Panc1 (cell line): Measurements from ENCODE around the gene PLCG1. TPM values are rescaled to one million over a fixed set of nuclear protein-coding genes. Genes with fewer than 3 reads are reported as not detected.

Experiments
- ATAC-seq: fragments of 200-7000 bp; cut with Tn5 transposase; 2 replicates; pipeline ENCODE4 v1.9.1; 2020; ENCODE audit warnings: mild to moderate bottlenecking, moderate library complexity
- BruUV-seq: library from RNA; stranded (reverse); fragments of 400-500 nt; replicated peaks from 2 replicates; lab custom pipeline; 2021; lab: Mats Ljungman, UMichigan
- CTCF ChIA-PET: fragments of 300-600 bp; sonication (Branson Sonifier 250); formaldehyde crosslinking; loops from one replicate; lab custom pipeline; 2022; ENCODE audit warnings: antibody characterized with exemption; lab: Charles Lee
- POLR2A ChIA-PET: fragments of 300-600 bp; sonication (Branson Sonifier 250); formaldehyde crosslinking; loops from one replicate; lab custom pipeline; 2022; ENCODE audit warnings: antibody characterized with exemption; lab: Charles Lee
- DNase-seq: peaks from one replicate; pipeline ENCODE4 v3.0.0-alpha.2; 2010; ENCODE audit warnings: low read depth, low spot score
- H3K27ac ChIP-seq: 2 replicates; pipeline ENCODE4 v1.5.1; 2011; ENCODE audit warnings: mild to moderate bottlenecking, low read length, inconsistent platforms
- H3K27me3 ChIP-seq: fragments of 200-500 bp; sonication (Bioruptor generic); 2 replicates; pipeline ENCODE4 v1.6.0; 2014; ENCODE audit warnings: low read length, inconsistent platforms; ENCODE audit not compliant: control insufficient read depth, insufficient read depth
- H3K36me3 ChIP-seq: fragments of 200-500 bp; sonication (Bioruptor generic); 2 replicates; pipeline ENCODE4 v1.5.1; 2014; ENCODE audit warnings: inconsistent platforms, mild to moderate bottlenecking, low read length, moderate library complexity; ENCODE audit not compliant: control insufficient read depth, insufficient read depth
- H3K4me1 ChIP-seq: 2 replicates; pipeline ENCODE4 v1.5.1; 2011; ENCODE audit warnings: inconsistent platforms, mild to moderate bottlenecking, low read length, moderate library complexity; ENCODE audit not compliant: control insufficient read depth, insufficient read depth
- H3K4me3 ChIP-seq, 2 experiments: 2 replicates each; pipeline ENCODE4 v1.5.1; 2011 to 2012; ENCODE audit warnings: low read depth in 2 of 2, low read length in 2 of 2, mild to moderate bottlenecking in 2 of 2, inconsistent platforms in 1 of 2, moderate library complexity in 1 of 2
- H3K9me3 ChIP-seq: fragments of 200-500 bp; sonication (Bioruptor generic); 2 replicates; pipeline ENCODE4 v1.5.1; 2014; ENCODE audit warnings: low read depth, mild to moderate bottlenecking, inconsistent platforms, low read length, moderate library complexity; ENCODE audit not compliant: control insufficient read depth, insufficient read depth
- POLR2AphosphoS5 ChIP-seq: IDR thresholded peaks from 2 replicates; pipeline ENCODE4 v1.6.1; 2012; ENCODE audit warnings: mild to moderate bottlenecking, low read depth, low read length, moderate library complexity
- SIN3A ChIP-seq: IDR thresholded peaks from 2 replicates; pipeline ENCODE4 v1.6.1; 2012; ENCODE audit warnings: low read depth, mild to moderate bottlenecking, low read length, moderate library complexity, borderline replicate concordance; ENCODE audit not compliant: insufficient read depth
- TCF7L2 ChIP-seq: IDR thresholded peaks from 2 replicates; pipeline ENCODE4 v1.6.1; 2011; ENCODE audit warnings: mild to moderate bottlenecking, low read depth, low read length, inconsistent platforms
- in situ Hi-C: cut with HindIII; loops from 2 replicates; pipeline ENCODE4 v1.10.0; 2016; ENCODE audit warnings: low sequenced_read_pairs, low pct_unique_long_range_greater_than_20kb
- intact Hi-C: fragments of 100-400 bp; cut with micrococcal nuclease; formaldehyde crosslinking; loops from one replicate; pipeline ENCODE4 v1.10.0; 2022; ENCODE audit not compliant: unreplicated experiment
- total RNA-seq: library from RNA; stranded (reverse); gene quantifications from one replicate; pipeline ENCODE4 v1.2.1, GENCODE V29; 2021; ENCODE audit not compliant: unreplicated experiment
- TF ChIP-seq, protein P1 (sequence below): fragments of 450-650 bp; IDR thresholded peaks from 2 replicates; pipeline ENCODE4 v1.5.1; 2017; ENCODE audit warnings: mild to moderate bottlenecking
- TF ChIP-seq, protein P2 (sequence below), 2 experiments: IDR thresholded peaks; 2 replicates each; pipeline ENCODE4 v1.6.1; 2011 to 2012; ENCODE audit warnings: low read depth in 2 of 2, control low read depth in 1 of 2, low read length in 1 of 2, mild to moderate bottlenecking in 1 of 2, moderate library complexity in 1 of 2; ENCODE audit not compliant: insufficient read depth in 1 of 2

PLCG1 gene
- total RNA-seq, 1 experiment from 2014 or later, result 159 TPM

DNA sequence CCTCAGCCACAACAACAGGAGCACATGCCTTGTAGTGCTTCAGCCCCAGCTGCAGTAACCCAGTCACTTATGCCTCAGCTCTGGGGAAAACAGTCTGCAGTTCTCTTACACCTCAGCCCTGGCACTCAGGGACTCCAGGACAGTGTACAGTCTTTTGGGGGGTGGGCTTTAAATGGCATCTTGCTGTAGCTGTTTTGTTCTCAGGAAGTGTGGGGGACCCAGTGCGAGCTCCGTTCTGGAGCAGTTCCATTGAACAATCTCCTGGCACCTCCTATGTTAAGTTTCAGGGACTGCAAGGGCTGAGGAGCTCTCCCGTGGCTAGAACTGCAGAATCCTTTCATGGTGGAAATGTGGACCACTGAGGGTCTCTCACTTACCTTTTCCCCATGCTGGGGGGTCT lies 55.2 kb downstream of the PLCG1 start:
- intact Hi-C loops (no loop called here), in situ Hi-C loops (no loop called here)
- DNase-seq (no peak), ATAC-seq (no peak)
- Histone ChIP-seq H3K27me3 (no peaks in the 10 kb centered on the region), H3K4me3 (no peak overlapping the region), H3K9me3 (0 out of 2 replicates have a peak, but pooled peaks cover 3% of the 10 kb centered on the region), H3K36me3 (no peaks in the 10 kb centered on the region), H3K27ac (no peak overlapping the region), H3K4me1 (no peaks in the 10 kb centered on the region)
- no TSS peak for BruUV-seq
- CTCF ChIA-PET, result no interaction called here
- TF ChIP-seq, protein P1, sequence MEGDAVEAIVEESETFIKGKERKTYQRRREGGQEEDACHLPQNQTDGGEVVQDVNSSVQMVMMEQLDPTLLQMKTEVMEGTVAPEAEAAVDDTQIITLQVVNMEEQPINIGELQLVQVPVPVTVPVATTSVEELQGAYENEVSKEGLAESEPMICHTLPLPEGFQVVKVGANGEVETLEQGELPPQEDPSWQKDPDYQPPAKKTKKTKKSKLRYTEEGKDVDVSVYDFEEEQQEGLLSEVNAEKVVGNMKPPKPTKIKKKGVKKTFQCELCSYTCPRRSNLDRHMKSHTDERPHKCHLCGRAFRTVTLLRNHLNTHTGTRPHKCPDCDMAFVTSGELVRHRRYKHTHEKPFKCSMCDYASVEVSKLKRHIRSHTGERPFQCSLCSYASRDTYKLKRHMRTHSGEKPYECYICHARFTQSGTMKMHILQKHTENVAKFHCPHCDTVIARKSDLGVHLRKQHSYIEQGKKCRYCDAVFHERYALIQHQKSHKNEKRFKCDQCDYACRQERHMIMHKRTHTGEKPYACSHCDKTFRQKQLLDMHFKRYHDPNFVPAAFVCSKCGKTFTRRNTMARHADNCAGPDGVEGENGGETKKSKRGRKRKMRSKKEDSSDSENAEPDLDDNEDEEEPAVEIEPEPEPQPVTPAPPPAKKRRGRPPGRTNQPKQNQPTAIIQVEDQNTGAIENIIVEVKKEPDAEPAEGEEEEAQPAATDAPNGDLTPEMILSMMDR, result no peak
- TF ChIP-seq SIN3A (no peak), TCF7L2 (no peak), POLR2AphosphoS5 (no peak)
- TF ChIP-seq, protein P2, sequence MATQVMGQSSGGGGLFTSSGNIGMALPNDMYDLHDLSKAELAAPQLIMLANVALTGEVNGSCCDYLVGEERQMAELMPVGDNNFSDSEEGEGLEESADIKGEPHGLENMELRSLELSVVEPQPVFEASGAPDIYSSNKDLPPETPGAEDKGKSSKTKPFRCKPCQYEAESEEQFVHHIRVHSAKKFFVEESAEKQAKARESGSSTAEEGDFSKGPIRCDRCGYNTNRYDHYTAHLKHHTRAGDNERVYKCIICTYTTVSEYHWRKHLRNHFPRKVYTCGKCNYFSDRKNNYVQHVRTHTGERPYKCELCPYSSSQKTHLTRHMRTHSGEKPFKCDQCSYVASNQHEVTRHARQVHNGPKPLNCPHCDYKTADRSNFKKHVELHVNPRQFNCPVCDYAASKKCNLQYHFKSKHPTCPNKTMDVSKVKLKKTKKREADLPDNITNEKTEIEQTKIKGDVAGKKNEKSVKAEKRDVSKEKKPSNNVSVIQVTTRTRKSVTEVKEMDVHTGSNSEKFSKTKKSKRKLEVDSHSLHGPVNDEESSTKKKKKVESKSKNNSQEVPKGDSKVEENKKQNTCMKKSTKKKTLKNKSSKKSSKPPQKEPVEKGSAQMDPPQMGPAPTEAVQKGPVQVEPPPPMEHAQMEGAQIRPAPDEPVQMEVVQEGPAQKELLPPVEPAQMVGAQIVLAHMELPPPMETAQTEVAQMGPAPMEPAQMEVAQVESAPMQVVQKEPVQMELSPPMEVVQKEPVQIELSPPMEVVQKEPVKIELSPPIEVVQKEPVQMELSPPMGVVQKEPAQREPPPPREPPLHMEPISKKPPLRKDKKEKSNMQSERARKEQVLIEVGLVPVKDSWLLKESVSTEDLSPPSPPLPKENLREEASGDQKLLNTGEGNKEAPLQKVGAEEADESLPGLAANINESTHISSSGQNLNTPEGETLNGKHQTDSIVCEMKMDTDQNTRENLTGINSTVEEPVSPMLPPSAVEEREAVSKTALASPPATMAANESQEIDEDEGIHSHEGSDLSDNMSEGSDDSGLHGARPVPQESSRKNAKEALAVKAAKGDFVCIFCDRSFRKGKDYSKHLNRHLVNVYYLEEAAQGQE (IDR thresholded peaks at IDR 0.05; ENCODE audit: insufficient read depth in 1 of 2, low read depth in 2 of 2, low read length in 1 of 2), result no peak
- POLR2A ChIA-PET, result no interaction called here

DNA sequence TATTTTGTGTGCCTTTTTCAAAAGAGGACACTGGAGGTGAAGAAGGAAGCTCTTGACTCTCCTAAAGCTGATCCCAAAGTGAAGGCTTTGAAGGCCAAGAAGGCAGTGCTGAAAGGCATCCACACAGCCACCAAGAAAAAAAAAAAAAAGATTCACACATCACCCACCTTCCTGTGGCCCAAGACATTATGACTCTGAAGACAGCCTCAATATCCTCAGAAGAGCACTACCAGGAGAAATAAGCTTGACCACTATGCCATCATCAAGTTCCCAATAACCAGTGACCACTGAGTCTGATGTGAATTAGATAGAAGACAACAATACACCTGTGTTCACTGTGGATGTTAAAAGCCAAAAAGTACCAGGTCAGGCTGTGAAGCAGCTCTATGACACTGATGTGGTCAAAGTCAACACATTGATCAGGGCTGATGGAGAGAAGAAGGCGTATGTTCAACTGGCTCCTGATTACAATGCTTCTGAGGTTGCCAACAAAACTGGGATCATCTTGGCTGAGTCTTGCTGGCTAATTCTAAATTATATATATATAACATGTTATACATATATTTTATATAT lies 59.4 kb downstream of the PLCG1 start:
- Histone ChIP-seq H3K4me1 (no peaks in the 10 kb centered on the region), H3K4me3 (no peak overlapping the region), H3K9me3 (peaks cover 11% of the 10 kb centered on the region; the same call in 1 of the 2 replicates), H3K27ac (no peak overlapping the region), H3K27me3 (no peaks in the 10 kb centered on the region), H3K36me3 (no peaks in the 10 kb centered on the region)
- intact Hi-C loops, result no loop called here
- ChIA-PET CTCF (no interaction called here), POLR2A (no interaction called here)
- BruUV-seq, result no TSS peak
- no peak for ATAC-seq
- no peak for DNase-seq
- in situ Hi-C loops, result no loop called here
- no peak for TF ChIP-seq POLR2AphosphoS5
- TF ChIP-seq TCF7L2, result no peak
- TF ChIP-seq, protein P1, result no peak
- no peak for TF ChIP-seq SIN3A
- TF ChIP-seq, protein P2 (IDR thresholded peaks at IDR 0.05; ENCODE audit: insufficient read depth in 1 of 2, low read depth in 2 of 2, low read length in 1 of 2), result no peak
